HepG2 (cell line): ENCODE results near the gene TOLLIP. TPM values are rescaled to one million over a fixed set of nuclear protein-coding genes. Genes with fewer than 3 reads are reported as not detected.

Experiments
- ATAC-seq: fragments of 200-7000 bp; cut with Tn5 transposase; 3 replicates; pipeline ENCODE4 v1.9.1; 2020; ENCODE audit warnings: mild to moderate bottlenecking, moderate library complexity
- BruUV-seq: library from RNA; stranded (reverse); fragments of 400-500 nt; replicated peaks from 2 replicates; lab custom pipeline; 2021; lab: Mats Ljungman, UMichigan
- CTCF ChIA-PET: fragments of 300-600 bp; formaldehyde crosslinking; extraction: SDS; loops from one replicate; lab custom pipeline; 2021; ENCODE audit warnings: low total read pairs, inconsistent platforms, low intra/inter-chr PET ratio; lab: Yijun Ruan, JAX
- POLR2A ChIA-PET: fragments of 350-600 bp; sonication (Branson Sonifier 250); formaldehyde crosslinking; loops from one replicate; lab custom pipeline; 2020; ENCODE audit warnings: antibody characterized with exemption, inconsistent platforms; lab: Yijun Ruan, JAX
- DNase-seq: peaks from one replicate; pipeline ENCODE4 v3.0.0-alpha.2; 2015; ENCODE audit warnings: low spot score
- FAIRE-seq: peaks from 3 replicates; lab custom pipeline; 2011; peaks lifted over from hg19 to GRCh38; lab: Jason Lieb, UNC
- H2AFZ ChIP-seq: one replicate; pipeline ENCODE4 v1.6.1; 2011; ENCODE audit warnings: low read length, inconsistent platforms
- H3K27ac ChIP-seq: fragments of 300-600 bp; 3 replicates; pipeline ENCODE4 v1.8.0; 2011; ENCODE audit warnings: mixed run types, mild to moderate bottlenecking, mixed read lengths, low read length, inconsistent platforms; ENCODE audit not compliant: insufficient read depth; ENCODE audit errors: extremely low read length
- H3K27me3 ChIP-seq, 2 experiments: fragments of 200-600 bp in 1 of 2; 2 replicates in 1 of 2; 3 replicates in 1 of 2; pipeline versions ENCODE4 v1.6.0 to v1.8.0; 2011; ENCODE audit warnings: low read length in 2 of 2, mild to moderate bottlenecking in 2 of 2, moderate library complexity in 2 of 2, inconsistent platforms in 1 of 2; ENCODE audit not compliant: insufficient read depth in 2 of 2, control insufficient read depth in 1 of 2
- H3K36me3 ChIP-seq, 2 experiments: fragments of 200-600 bp in 1 of 2; replicated peaks in 1 of 2; 2 replicates in 1 of 2; 3 replicates in 1 of 2; pipeline versions ENCODE4 v1.5.1 to v1.8.0; 2011; ENCODE audit warnings: low read length in 2 of 2, inconsistent platforms in 1 of 2; ENCODE audit not compliant: insufficient read depth in 2 of 2, control insufficient read depth in 1 of 2
- H3K4me1 ChIP-seq: 2 replicates; pipeline ENCODE4 v1.5.1; 2012; ENCODE audit warnings: low read length, inconsistent platforms; ENCODE audit not compliant: insufficient read depth
- H3K4me2 ChIP-seq: 2 replicates; pipeline ENCODE4 v1.6.0; 2011; ENCODE audit warnings: low read depth, low read length, inconsistent platforms
- H3K4me3 ChIP-seq, 3 experiments: fragments of 200-600 bp in 1 of 3; sonication (generic), shearing (Covaris generic) in 1 of 3; replicated peaks in 1 of 3; 2 replicates each; pipeline ENCODE4 v1.5.1; 2011 to 2016; ENCODE audit warnings: low read length in 3 of 3, inconsistent platforms in 2 of 3, low read depth in 2 of 3, mild to moderate bottlenecking in 2 of 3, control low read depth in 1 of 3, mixed read lengths in 1 of 3; ENCODE audit not compliant: insufficient read depth in 1 of 3
- H3K79me2 ChIP-seq: one replicate; pipeline ENCODE4 v1.6.1; 2011; ENCODE audit warnings: low read length, inconsistent platforms; ENCODE audit not compliant: insufficient read depth
- H3K9ac ChIP-seq: 2 replicates; pipeline ENCODE4 v1.6.0; 2011; ENCODE audit warnings: mild to moderate bottlenecking, low read depth, low read length, inconsistent platforms; ENCODE audit not compliant: insufficient read depth
- H3K9me3 ChIP-seq: 2 replicates; pipeline ENCODE4 v1.5.1; 2012; ENCODE audit warnings: mild to moderate bottlenecking, low read length
- H4K20me1 ChIP-seq: 2 replicates; pipeline ENCODE4 v1.6.0; 2011; ENCODE audit warnings: inconsistent platforms, mild to moderate bottlenecking, low read length, moderate library complexity; ENCODE audit not compliant: insufficient read depth
- AKAP8 ChIP-seq: sonication (generic); formaldehyde crosslinking; IDR thresholded peaks from 2 replicates; pipeline ENCODE4 v1.5.1; 2020; ENCODE audit warnings: mild to moderate bottlenecking, missing genetic modification reagents
- ATRX ChIP-seq: sonication (generic); formaldehyde crosslinking; IDR thresholded peaks from 2 replicates; pipeline ENCODE4 v1.4.0; 2020; ENCODE audit warnings: missing genetic modification reagents, borderline replicate concordance
- CSRNP1 ChIP-seq: sonication (generic); formaldehyde crosslinking; IDR thresholded peaks from 2 replicates; pipeline ENCODE4 v1.8.1; 2023; ENCODE audit warnings: mild to moderate bottlenecking, missing genetic modification reagents
- GTF3A ChIP-seq: sonication (generic); formaldehyde crosslinking; conservative IDR thresholded peaks from 2 replicates; pipeline ENCODE4 v1.4.0; 2020; ENCODE audit warnings: mild to moderate bottlenecking, missing genetic modification reagents
- KDM4B ChIP-seq: sonication (generic); formaldehyde crosslinking; IDR thresholded peaks from 2 replicates; pipeline ENCODE4 v1.4.0; 2020; ENCODE audit warnings: missing genetic modification reagents
- KLF9 ChIP-seq: IDR thresholded peaks from 2 replicates; pipeline ENCODE4 v1.6.1; 2016; ENCODE audit warnings: low read depth
- MAFF ChIP-seq: IDR thresholded peaks from 2 replicates; pipeline ENCODE4 v1.6.1; 2011; ENCODE audit warnings: low read depth, low read length, improper control_type of control experiment
- MAFK ChIP-seq, 2 experiments: IDR thresholded peaks in 1 of 2; conservative IDR thresholded peaks in 1 of 2; 2 replicates each; pipeline ENCODE4 v1.6.1; 2011; ENCODE audit warnings: improper control_type of control experiment in 2 of 2, low read length in 2 of 2
- POLR2G ChIP-seq: fragments of 200-400 bp; formaldehyde crosslinking; IDR thresholded peaks from 2 replicates; pipeline ENCODE4 v1.6.1; 2018; ENCODE audit warnings: mild to moderate bottlenecking, low read depth, low read length, moderate library complexity
- TCF12 ChIP-seq, 2 experiments: fragments of 450-650 bp in 1 of 2; sonication (generic) in 1 of 2; formaldehyde crosslinking in 1 of 2; IDR thresholded peaks; 2 replicates each; pipeline versions ENCODE4 v1.6.1 to v1.8.0; 2017 to 2022; ENCODE audit warnings: antibody characterized with exemption in 1 of 2, mild to moderate bottlenecking in 1 of 2, missing genetic modification reagents in 1 of 2, moderate library complexity in 1 of 2
- ZNF567 ChIP-seq: sonication (generic); formaldehyde crosslinking; IDR thresholded peaks from 2 replicates; pipeline ENCODE4 v1.8.1; 2023; ENCODE audit warnings: mild to moderate bottlenecking, missing genetic modification reagents, borderline replicate concordance
- ZNF605 ChIP-seq: sonication (generic); formaldehyde crosslinking; IDR thresholded peaks from 2 replicates; pipeline ENCODE4 v1.8.0; 2022; ENCODE audit warnings: mild to moderate bottlenecking, missing genetic modification reagents
- ZNF83 ChIP-seq: sonication (generic); formaldehyde crosslinking; IDR thresholded peaks from 2 replicates; pipeline ENCODE4 v1.4.0; 2020; ENCODE audit warnings: missing genetic modification reagents, mild to moderate bottlenecking, borderline replicate concordance
- ZNF850 ChIP-seq: sonication (generic); formaldehyde crosslinking; conservative IDR thresholded peaks from 2 replicates; pipeline ENCODE4 v1.9.0; 2021; ENCODE audit warnings: mild to moderate bottlenecking, missing genetic modification reagents
- ZSCAN30 ChIP-seq: sonication (generic); formaldehyde crosslinking; IDR thresholded peaks from 2 replicates; pipeline ENCODE4 v1.5.0; 2020; ENCODE audit warnings: mild to moderate bottlenecking, missing genetic modification reagents
- ZSCAN31 ChIP-seq: sonication (generic); formaldehyde crosslinking; IDR thresholded peaks from 2 replicates; pipeline ENCODE4 v1.5.0; 2020; ENCODE audit warnings: low read depth, mild to moderate bottlenecking, missing genetic modification reagents
- WGBS: methylation state at CpG from one replicate; pipeline ENCODE4 v1.1.6; 2017; ENCODE audit warnings: low lambda C conversion rate; 5-methylcytosine and 5-hydroxymethylcytosine counted together
- in situ Hi-C: cut with HindIII; loops from 2 replicates; pipeline ENCODE4 v1.10.0; 2017; ENCODE audit warnings: low pct_unique_long_range_greater_than_20kb; ENCODE audit not compliant: extremely low pct_ligation_motif_present
- intact Hi-C: fragments of 100-400 bp; cut with micrococcal nuclease; formaldehyde crosslinking; loops from one replicate; pipeline ENCODE4 v1.10.0; 2022; ENCODE audit not compliant: unreplicated experiment
- polyA plus RNA-seq, 8 experiments: library from polyadenylated mRNA; depleted of rRNA in 3 of 8; stranded (reverse) in 7 of 8; unstranded in 1 of 8; fragments of >200 nt; fragmentation: Illumina TruSeq in 4 of 8; extraction: Trizol in 4 of 8; gene quantifications; 2 replicates each; pipeline versions ENCODE4 v1.2.1 to v1.2.3, GENCODE V29; 2011 to 2016; ENCODE audit warnings: low read depth in 4 of 8, missing spikeins in 1 of 8, mixed read lengths in 1 of 8; ENCODE audit not compliant: insufficient read depth in 1 of 8
- total RNA-seq, 5 experiments: library from RNA; depleted of rRNA; stranded (reverse); fragments of >200 nt; fragmentation: Illumina TruSeq; extraction: Trizol; gene quantifications; 2 replicates each; pipeline ENCODE4 v1.2.3, GENCODE V29; 2016; ENCODE audit warnings: low read depth in 1 of 5

Gene TOLLIP
- total and polyA plus RNA-seq, 2 of the 13 experiments (the other 11 are each of a cell fraction or from before 2014, with no cell fraction given) = 25.9 to 47.5 TPM

- no peaks in the 10 kb centered on the region for H3K79me2 ChIP-seq
- no peak overlapping the region for H2AFZ ChIP-seq
- ATAC-seq = no peak
- no CpG with 5 or more reads among the region's 9 CpGs for WGBS
- CTCF ChIA-PET = no interaction called here
- BruUV-seq = no TSS peak
- no peak overlapping the region for H3K9ac ChIP-seq
- no peak for FAIRE-seq
- POLR2A ChIA-PET = no interaction called here
- TF ChIP-seq MAFK (conservative IDR thresholded peaks at IDR 0.05 in 1 of 2, IDR thresholded peaks at IDR 0.05 in 1 of 2; ENCODE audit: low read length in 2 of 2) = peak; percentile 62 to 63
- no peak for TF ChIP-seq ZNF850 (CRISPR knock-in tag)
- no peak for TF ChIP-seq POLR2G
- no peak for TF ChIP-seq TCF12 (IDR thresholded peaks at IDR 0.05)
- no peak for TF ChIP-seq TCF12 (CRISPR knock-in tag; IDR thresholded peaks at IDR 0.05)
- no peak for TF ChIP-seq ZNF567
- no peak for TF ChIP-seq CSRNP1 (CRISPR knock-in tag)
- TF ChIP-seq ZSCAN31 (CRISPR knock-in tag) = no peak
- no peak for TF ChIP-seq ZNF83 (CRISPR knock-in tag)
- TF ChIP-seq ATRX (CRISPR knock-in tag) = no peak
- no peak for TF ChIP-seq GTF3A (CRISPR knock-in tag)
- TF ChIP-seq KLF9 (CRISPR knock-in tag) = no peak
- TF ChIP-seq MAFF = 0 out of 2 replicates have a peak, but pooled peaks have one; percentile 31
- TF ChIP-seq KDM4B (CRISPR knock-in tag) = no peak
- no peak for TF ChIP-seq ZSCAN30
- TF ChIP-seq ZNF605 (CRISPR knock-in tag) = no peak
- TF ChIP-seq AKAP8 = no peak
- no peaks in the 10 kb centered on the region for H4K20me1 ChIP-seq
- DNase-seq = no peak
- intact Hi-C loops = no loop called here
- H3K27ac ChIP-seq = no peak overlapping the region
- no peak overlapping the region for H3K4me2 ChIP-seq
- in situ Hi-C loops = no loop called here
- no peaks in the 10 kb centered on the region for H3K4me1 ChIP-seq
- no peaks in the 10 kb centered on the region for H3K27me3 ChIP-seq
- H3K4me3 ChIP-seq = no peak overlapping the region
- H3K9me3 ChIP-seq = peaks cover 14% of the 10 kb centered on the region; the same call in 1 of the 2 replicates
- no peaks in the 10 kb centered on the region for H3K36me3 ChIP-seq
Measured at GRCh38 chr11:1253103-1253485, 56.3 kb downstream of the TOLLIP start.
